Fibroblast of pulmonary artery (primary cell): Measurements from ENCODE around the gene C1orf116.

Experiments used
- DNase-seq: peaks from one replicate; pipeline ENCODE4 v3.0.0-alpha.2; 2010; ENCODE audit warnings: low read depth
- H3K4me3 ChIP-seq: replicated peaks from 2 replicates; pipeline ENCODE4 v1.5.1; 2011; ENCODE audit warnings: low read depth, mild to moderate bottlenecking, control low read depth, low read length, moderate library complexity
- TF ChIP-seq, protein P1 (sequence below): IDR thresholded peaks from 2 replicates; pipeline ENCODE4 v1.5.1; 2011; ENCODE audit warnings: mild to moderate bottlenecking, control low read depth, low read length, inconsistent platforms; ENCODE audit errors: missing control alignments

Gene C1orf116

DNA sequence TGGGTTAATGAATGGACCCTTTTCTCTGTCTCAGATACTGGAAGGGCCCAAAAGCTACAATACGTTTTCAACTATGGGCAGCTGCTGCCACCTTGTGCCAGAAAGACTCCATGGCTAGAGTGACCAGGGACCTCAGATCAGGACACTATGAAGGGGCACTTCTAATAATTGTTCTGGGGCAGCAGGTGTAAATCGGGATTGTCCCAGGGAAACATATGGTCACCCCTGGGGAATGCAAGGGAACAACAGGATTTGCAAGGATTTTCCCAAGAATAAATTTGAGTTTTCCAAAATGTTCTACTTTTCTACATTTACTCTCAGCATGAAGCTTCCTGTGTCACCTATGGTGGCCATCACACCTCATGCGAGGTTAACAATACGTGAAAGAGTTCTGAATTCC lies 50.3 kb downstream of the C1orf116 start:
- TF ChIP-seq, protein P1, sequence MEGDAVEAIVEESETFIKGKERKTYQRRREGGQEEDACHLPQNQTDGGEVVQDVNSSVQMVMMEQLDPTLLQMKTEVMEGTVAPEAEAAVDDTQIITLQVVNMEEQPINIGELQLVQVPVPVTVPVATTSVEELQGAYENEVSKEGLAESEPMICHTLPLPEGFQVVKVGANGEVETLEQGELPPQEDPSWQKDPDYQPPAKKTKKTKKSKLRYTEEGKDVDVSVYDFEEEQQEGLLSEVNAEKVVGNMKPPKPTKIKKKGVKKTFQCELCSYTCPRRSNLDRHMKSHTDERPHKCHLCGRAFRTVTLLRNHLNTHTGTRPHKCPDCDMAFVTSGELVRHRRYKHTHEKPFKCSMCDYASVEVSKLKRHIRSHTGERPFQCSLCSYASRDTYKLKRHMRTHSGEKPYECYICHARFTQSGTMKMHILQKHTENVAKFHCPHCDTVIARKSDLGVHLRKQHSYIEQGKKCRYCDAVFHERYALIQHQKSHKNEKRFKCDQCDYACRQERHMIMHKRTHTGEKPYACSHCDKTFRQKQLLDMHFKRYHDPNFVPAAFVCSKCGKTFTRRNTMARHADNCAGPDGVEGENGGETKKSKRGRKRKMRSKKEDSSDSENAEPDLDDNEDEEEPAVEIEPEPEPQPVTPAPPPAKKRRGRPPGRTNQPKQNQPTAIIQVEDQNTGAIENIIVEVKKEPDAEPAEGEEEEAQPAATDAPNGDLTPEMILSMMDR: peak; percentile 78
- no peak overlapping the region for H3K4me3 ChIP-seq
- peak; percentile 59 for DNase-seq

DNA sequence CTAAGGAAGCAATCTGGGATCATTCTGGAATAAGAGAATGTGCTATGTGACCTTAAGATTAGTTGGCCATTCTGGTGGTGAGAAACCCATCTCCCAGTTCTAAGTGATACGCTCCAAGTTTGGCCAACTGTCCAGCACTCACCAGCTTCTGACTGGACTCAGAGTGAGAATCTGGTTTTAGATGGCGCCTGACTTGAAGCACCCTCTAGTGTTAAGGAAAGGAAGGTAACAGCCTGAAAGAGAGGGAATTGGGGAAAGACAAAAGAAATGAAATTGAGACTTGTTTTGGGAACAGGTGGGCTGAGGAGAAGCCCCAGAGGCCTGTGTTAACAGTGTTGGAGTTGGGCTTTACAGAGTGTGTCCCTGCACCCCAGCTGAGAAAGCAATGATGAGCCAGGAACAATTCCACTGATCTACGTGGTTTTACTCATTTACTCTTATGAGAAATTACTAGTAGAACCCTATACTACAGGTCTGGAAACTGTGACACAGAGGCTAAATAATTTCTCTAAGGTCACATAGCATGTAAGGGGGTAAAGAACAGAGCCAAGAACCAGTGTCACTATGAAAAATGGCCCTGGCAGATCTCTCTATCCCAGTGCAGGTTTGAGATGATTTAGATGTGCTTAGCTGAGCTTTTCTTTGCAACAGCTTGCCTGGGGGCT lies 53.0 kb downstream of the C1orf116 start:
- H3K4me3 ChIP-seq: no peak overlapping the region
- TF ChIP-seq, protein P1: peak; percentile 80
- DNase-seq: peak; percentile 59

- no peak overlapping the region for H3K4me3 ChIP-seq
- TF ChIP-seq, protein P1: no peak
- DNase-seq: no peak
Observed at GRCh38 chr1:206978259-206978658, 54.3 kb downstream of the C1orf116 start.

- no peak overlapping the region for H3K4me3 ChIP-seq
- no peak for DNase-seq
- TF ChIP-seq, protein P1: no peak
Observed at GRCh38 chr1:206975306-206975705, 57.2 kb downstream of the C1orf116 start.

- H3K4me3 ChIP-seq: no peak overlapping the region
- no peak for DNase-seq
- TF ChIP-seq, protein P1: no peak
Observed at GRCh38 chr1:206974140-206974539, 58.4 kb downstream of the C1orf116 start.

DNA sequence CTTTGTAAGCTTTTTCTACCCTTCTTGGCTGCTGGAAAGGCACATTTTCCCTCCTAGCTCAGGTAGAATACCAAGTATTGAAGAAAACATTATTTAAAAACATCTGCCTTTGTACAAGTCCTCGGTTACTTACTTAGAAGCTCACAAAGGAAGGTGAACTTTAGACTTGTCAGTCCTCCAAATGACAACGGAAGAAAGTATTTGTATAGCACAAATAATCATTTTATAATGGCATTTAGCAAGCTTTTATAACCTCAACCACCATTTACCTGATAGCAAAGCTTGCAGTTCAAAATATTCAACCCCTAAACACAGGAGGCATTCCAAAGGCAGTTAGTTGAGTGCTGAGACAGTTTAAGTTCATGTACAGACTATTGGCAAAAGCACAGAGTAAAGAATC lies 59.8 kb downstream of the C1orf116 start:
- TF ChIP-seq, protein P1: no peak
- H3K4me3 ChIP-seq: no peak overlapping the region
- no peak for DNase-seq

GRCh38 chr1:206971029-206971655 lies 61.4 kb downstream of the C1orf116 start:
- DNase-seq: no peak
- TF ChIP-seq, protein P1: no peak
- H3K4me3 ChIP-seq: no peak overlapping the region
